Caco-2 (cell line): ENCODE data around the gene MAP4K3. TPM values are rescaled to one million over a fixed set of nuclear protein-coding genes. Genes with fewer than 3 reads are reported as not detected.
A peak's percentile ranks its signal among the peaks of the same experiment; 100 is the strongest.

Experiments
- BruUV-seq: library from RNA; stranded (reverse); fragments of 400-500 nt; replicated peaks from 2 replicates; lab custom pipeline; 2021; lab: Mats Ljungman, UMichigan
- CTCF ChIA-PET: fragments of 300-600 bp; sonication (Branson Sonifier 250); formaldehyde crosslinking; loops from one replicate; lab custom pipeline; 2022; ENCODE audit warnings: antibody characterized with exemption; lab: Charles Lee
- POLR2A ChIA-PET: fragments of 300-600 bp; sonication (Branson Sonifier 250); formaldehyde crosslinking; loops from one replicate; lab custom pipeline; 2022; ENCODE audit warnings: antibody characterized with exemption; lab: Charles Lee
- DNase-seq, 2 experiments: peaks; one replicate each; pipeline versions ENCODE4 v3.0.0 to v3.0.0-alpha.2; 2020 to 2022
- H3K27me3 ChIP-seq: replicated peaks from 2 replicates; pipeline ENCODE4 v1.6.0; 2011; ENCODE audit warnings: low read length; ENCODE audit not compliant: control insufficient read depth, insufficient read depth
- H3K36me3 ChIP-seq: 2 replicates; pipeline ENCODE4 v1.5.1; 2011; ENCODE audit warnings: low read length; ENCODE audit not compliant: control insufficient read depth, insufficient read depth
- H3K4me1 ChIP-seq: fragments of 250-450 bp; sonication (Bioruptor Pico); 2 replicates; pipeline ENCODE4 v1.5.1; 2020; ENCODE audit warnings: mild to moderate bottlenecking
- H3K4me3 ChIP-seq: 2 replicates; pipeline ENCODE4 v1.5.1; 2011; ENCODE audit warnings: low read depth, mild to moderate bottlenecking, control low read depth, low read length
- H3K9me3 ChIP-seq: fragments of 250-450 bp; sonication (Bioruptor Pico); 2 replicates; pipeline ENCODE4 v1.5.1; 2020; ENCODE audit warnings: mild to moderate bottlenecking, moderate library complexity
- H3K27ac Mint-ChIP-seq: one replicate; pipeline ENCODE4 v1.8.0; 2022; ENCODE audit warnings: mixed read lengths; ENCODE audit not compliant: unreplicated experiment
- H3K27me3 Mint-ChIP-seq: one replicate; pipeline ENCODE4 v1.8.0; 2022; ENCODE audit warnings: mixed read lengths; ENCODE audit not compliant: insufficient read depth, unreplicated experiment
- H3K36me3 Mint-ChIP-seq: one replicate; pipeline ENCODE4 v1.8.0; 2022; ENCODE audit warnings: mild to moderate bottlenecking, mixed read lengths; ENCODE audit not compliant: insufficient read depth, unreplicated experiment
- H3K4me1 Mint-ChIP-seq: one replicate; pipeline ENCODE4 v1.8.0; 2022; ENCODE audit warnings: low read depth, mixed read lengths; ENCODE audit not compliant: unreplicated experiment
- H3K4me3 Mint-ChIP-seq: one replicate; pipeline ENCODE4 v1.8.0; 2022; ENCODE audit warnings: mild to moderate bottlenecking, moderate library complexity, mixed read lengths; ENCODE audit not compliant: unreplicated experiment
- H3K9me3 Mint-ChIP-seq: one replicate; pipeline ENCODE4 v1.8.0; 2022; ENCODE audit warnings: mixed read lengths; ENCODE audit not compliant: unreplicated experiment
- CTCF ChIP-seq, 2 experiments: fragments of 200-600 bp in 1 of 2; IDR thresholded peaks; 1 replicate in 1 of 2; 2 replicates in 1 of 2; pipeline versions ENCODE4 v1.5.1 to v1.8.0; 2011 to 2022; ENCODE audit warnings: antibody characterized with exemption in 1 of 2, control low read depth in 1 of 2, inconsistent platforms in 1 of 2, low read depth in 1 of 2, low read length in 1 of 2, mild to moderate bottlenecking in 1 of 2, moderate library complexity in 1 of 2; ENCODE audit not compliant: insufficient read depth in 1 of 2, severe bottlenecking in 1 of 2, unreplicated experiment in 1 of 2
- intact Hi-C: fragments of 100-400 bp; cut with micrococcal nuclease; formaldehyde crosslinking; loops from one replicate; pipeline ENCODE4 v1.10.0; 2022; ENCODE audit not compliant: unreplicated experiment
- total RNA-seq: library from RNA; stranded (reverse); gene quantifications from 2 replicates; pipeline ENCODE4 v1.2.3, GENCODE V29; 2022

MAP4K3 gene
- total RNA-seq, 1 experiment from 2014 or later, result 46.1 TPM

GRCh38 chr2:39411181-39411944 is 25.7 kb downstream of the MAP4K3 start:
- BruUV-seq, result no TSS peak
- Mint-ChIP-seq H3K27ac (no peak overlapping the region), H3K9me3 (no peaks in the 10 kb centered on the region), H3K4me3 (no peak overlapping the region), H3K4me1 (peaks cover 32% of the 10 kb centered on the region), H3K27me3 (no peaks in the 10 kb centered on the region), H3K36me3 (no peaks in the 10 kb centered on the region)
- Histone ChIP-seq H3K36me3 (no peaks in the 10 kb centered on the region; the same call in 1 of the 2 replicates), H3K9me3 (no peaks in the 10 kb centered on the region), H3K4me3 (no peak overlapping the region), H3K27me3 (no peaks in the 10 kb centered on the region), H3K4me1 (peaks cover 19% of the 10 kb centered on the region)
- ChIA-PET CTCF (no interaction called here), POLR2A (no interaction called here)
- no peak for DNase-seq
- intact Hi-C loops, result no loop called here
- TF ChIP-seq CTCF (IDR thresholded peaks at IDR 0.05; ENCODE audit: insufficient read depth in 1 of 2, low read depth in 1 of 2, low read length in 1 of 2, severe bottlenecking in 1 of 2, unreplicated experiment in 1 of 2), result no peak

GRCh38 chr2:39409697-39410389 is 27.2 kb downstream of the MAP4K3 start:
- Mint-ChIP-seq H3K9me3 (no peaks in the 10 kb centered on the region), H3K27ac (no peak overlapping the region), H3K36me3 (no peaks in the 10 kb centered on the region), H3K4me3 (no peak overlapping the region), H3K27me3 (no peaks in the 10 kb centered on the region), H3K4me1 (peaks cover 46% of the 10 kb centered on the region)
- ChIA-PET CTCF (no interaction called here), POLR2A (no interaction called here)
- Histone ChIP-seq H3K4me1 (peaks cover 19% of the 10 kb centered on the region), H3K27me3 (no peaks in the 10 kb centered on the region), H3K4me3 (no peak overlapping the region), H3K9me3 (no peaks in the 10 kb centered on the region), H3K36me3 (no peaks in the 10 kb centered on the region; the same call in 1 of the 2 replicates)
- no peak for DNase-seq
- TF ChIP-seq CTCF (IDR thresholded peaks at IDR 0.05; ENCODE audit: insufficient read depth in 1 of 2, low read depth in 1 of 2, low read length in 1 of 2, severe bottlenecking in 1 of 2, unreplicated experiment in 1 of 2), result no peak
- no TSS peak for BruUV-seq
- intact Hi-C loops, result no loop called here

GRCh38 chr2:39408351-39409136 is 28.5 kb downstream of the MAP4K3 start:
- peaks cover 19% of the 10 kb centered on the region for H3K4me1 ChIP-seq
- CTCF ChIA-PET, result no interaction called here
- POLR2A ChIA-PET, result no interaction called here

More at GRCh38 chr2:39408351-39409136, 28.5 kb downstream of the MAP4K3 start:
- BruUV-seq, result no TSS peak
- no peak for DNase-seq
- no peak overlapping the region for H3K4me3 Mint-ChIP-seq
- Histone ChIP-seq H3K27me3 (no peaks in the 10 kb centered on the region), H3K36me3 (no peaks in the 10 kb centered on the region; the same call in 1 of the 2 replicates), H3K4me3 (no peak overlapping the region), H3K9me3 (no peaks in the 10 kb centered on the region)
- no peaks in the 10 kb centered on the region for H3K27me3 Mint-ChIP-seq
- H3K4me1 Mint-ChIP-seq, result peaks cover 47% of the 10 kb centered on the region
- no peak for TF ChIP-seq CTCF (IDR thresholded peaks at IDR 0.05; ENCODE audit: insufficient read depth in 1 of 2, low read depth in 1 of 2, low read length in 1 of 2, severe bottlenecking in 1 of 2, unreplicated experiment in 1 of 2)
- H3K36me3 Mint-ChIP-seq, result peaks cover 6% of the 10 kb centered on the region
- intact Hi-C loops, result no loop called here
- peak overlapping the region; percentile 39 for H3K27ac Mint-ChIP-seq
- no peaks in the 10 kb centered on the region for H3K9me3 Mint-ChIP-seq
